IMR-90 (cell line): ENCODE data around the gene CRCP. TPM values are rescaled to one million over a fixed set of nuclear protein-coding genes. Genes with fewer than 3 reads are reported as not detected.

Source experiments
- ATAC-seq: fragments of 200-7000 bp; cut with Tn5 transposase; 2 replicates; pipeline ENCODE4 v1.9.1; 2020; ENCODE audit warnings: low read depth, mild to moderate bottlenecking, moderate library complexity
- BruUV-seq: library from RNA; stranded (reverse); fragments of 400-500 nt; replicated peaks from 2 replicates; lab custom pipeline; 2021; lab: Mats Ljungman, UMichigan
- CTCF ChIA-PET: fragments of 300-600 bp; formaldehyde crosslinking; extraction: SDS; loops from one replicate; lab custom pipeline; 2021; ENCODE audit warnings: antibody characterized with exemption; lab: Yijun Ruan, JAX
- POLR2A ChIA-PET: fragments of 300-600 bp; sonication (Branson Sonifier 250); formaldehyde crosslinking; loops from one replicate; lab custom pipeline; 2022; ENCODE audit warnings: antibody characterized with exemption; ENCODE audit not compliant: unreplicated experiment; lab: Charles Lee
- DNase-seq: peaks from one replicate; pipeline ENCODE4 v3.0.0; 2013
- H2AFZ ChIP-seq: replicated peaks from 2 replicates; pipeline ENCODE3; 2013; ENCODE audit warnings: low read length, mild to moderate bottlenecking; ENCODE audit not compliant: poor library complexity
- H2AK5ac ChIP-seq: 2 replicates; pipeline ENCODE4 v1.6.1; 2013; ENCODE audit warnings: low read depth, low read length, inconsistent platforms
- H2AK9ac ChIP-seq: replicated peaks from 2 replicates; pipeline ENCODE3; 2013; ENCODE audit warnings: mild to moderate bottlenecking, low read depth, low read length, moderate library complexity; ENCODE audit not compliant: poor library complexity
- H2BK120ac ChIP-seq: 2 replicates; pipeline ENCODE4 v1.6.1; 2013; ENCODE audit warnings: low read depth, low read length, inconsistent platforms
- H2BK15ac ChIP-seq: 3 replicates; pipeline ENCODE4 v1.6.1; 2013; ENCODE audit warnings: low read depth, low read length, inconsistent platforms
- H2BK20ac ChIP-seq: 2 replicates; pipeline ENCODE4 v1.6.1; 2013; ENCODE audit warnings: low read depth, mild to moderate bottlenecking, inconsistent platforms, low read length, moderate library complexity
- H2BK5ac ChIP-seq: 2 replicates; pipeline ENCODE4 v1.6.1; 2013; ENCODE audit warnings: mild to moderate bottlenecking, low read depth, low read length, inconsistent platforms; ENCODE audit not compliant: poor library complexity, severe bottlenecking
- H3K14ac ChIP-seq: replicated peaks from 2 replicates; pipeline ENCODE4 v1.6.1; 2013; ENCODE audit warnings: low read depth, low read length, inconsistent platforms
- H3K18ac ChIP-seq: 2 replicates; pipeline ENCODE4 v1.6.1; 2013; ENCODE audit warnings: low read depth, low read length, control low read depth
- H3K23ac ChIP-seq: 2 replicates; pipeline ENCODE4 v1.6.1; 2013; ENCODE audit warnings: low read depth, low read length, inconsistent platforms
- H3K27ac ChIP-seq: 2 replicates; pipeline ENCODE4 v1.5.1; 2013; ENCODE audit warnings: mild to moderate bottlenecking, control low read depth, low read length; ENCODE audit not compliant: insufficient read depth
- H3K27me3 ChIP-seq: 2 replicates; pipeline ENCODE4 v1.6.1; 2013; ENCODE audit warnings: low read length; ENCODE audit not compliant: control insufficient read depth, insufficient read depth
- H3K36me3 ChIP-seq: 2 replicates; pipeline ENCODE4 v1.6.1; 2013; ENCODE audit warnings: low read length, mixed read lengths; ENCODE audit not compliant: control insufficient read depth, insufficient read depth
- H3K4ac ChIP-seq: 2 replicates; pipeline ENCODE4 v1.6.1; 2013; ENCODE audit warnings: low read depth, low read length, inconsistent platforms
- H3K4me1 ChIP-seq: 2 replicates; pipeline ENCODE4 v1.6.1; 2013; ENCODE audit warnings: low read length, mixed read lengths; ENCODE audit not compliant: control insufficient read depth, insufficient read depth
- H3K4me2 ChIP-seq: 2 replicates; pipeline ENCODE4 v1.6.1; 2013; ENCODE audit warnings: low read depth, mild to moderate bottlenecking, control low read depth, low read length, moderate library complexity
- H3K4me3 ChIP-seq: 2 replicates; pipeline ENCODE4 v1.5.1; 2013; ENCODE audit warnings: low read depth, mild to moderate bottlenecking, control low read depth, low read length, moderate library complexity; ENCODE audit not compliant: insufficient read depth
- H3K56ac ChIP-seq: 2 replicates; pipeline ENCODE4 v1.6.1; 2013; ENCODE audit warnings: low read length, inconsistent platforms; ENCODE audit not compliant: insufficient read depth; ENCODE audit errors: extremely low read depth
- H3K79me1 ChIP-seq, 2 experiments: 2 replicates each; pipeline ENCODE4 v1.6.1; 2013; ENCODE audit warnings: low read length in 2 of 2, inconsistent platforms in 1 of 2, low read depth in 1 of 2
- H3K9ac ChIP-seq: 2 replicates; pipeline ENCODE4 v1.6.1; 2013; ENCODE audit warnings: low read depth, low read length, control low read depth
- H3K9me1 ChIP-seq: 2 replicates; pipeline ENCODE4 v1.6.1; 2013; ENCODE audit warnings: low read length, inconsistent platforms; ENCODE audit not compliant: insufficient read depth
- H3K9me3 ChIP-seq: 2 replicates; pipeline ENCODE4 v1.6.1; 2013; ENCODE audit warnings: low read length; ENCODE audit not compliant: control insufficient read depth, insufficient read depth
- H4K20me1 ChIP-seq: 2 replicates; pipeline ENCODE4 v1.6.1; 2013; ENCODE audit warnings: low read length, inconsistent platforms; ENCODE audit not compliant: insufficient read depth
- H4K5ac ChIP-seq: 2 replicates; pipeline ENCODE4 v1.6.1; 2013; ENCODE audit warnings: mild to moderate bottlenecking, low read depth, low read length, control low read depth
- H4K8ac ChIP-seq, 2 experiments: 2 replicates each; pipeline ENCODE4 v1.6.1; 2013; ENCODE audit warnings: low read depth in 2 of 2, low read length in 2 of 2, control low read depth in 1 of 2, inconsistent platforms in 1 of 2
- H4K91ac ChIP-seq: 2 replicates; pipeline ENCODE4 v1.6.1; 2013; ENCODE audit warnings: low read depth, low read length, inconsistent platforms; ENCODE audit not compliant: insufficient read depth
- CTCF ChIP-seq: conservative IDR thresholded peaks from 2 replicates; pipeline ENCODE4 v1.5.1; 2012; ENCODE audit warnings: mild to moderate bottlenecking, low read depth, low read length, improper control_type of control experiment
- USF2 ChIP-seq: fragments of 150-350 bp; IDR thresholded peaks from 2 replicates; pipeline ENCODE4 v1.6.1; 2017; ENCODE audit warnings: mild to moderate bottlenecking, antibody characterized with exemption, low read length, low read depth
- WGBS, 2 experiments: methylation state at CpG; one replicate each; pipeline versions ENCODE4 v1.1.5 to v1.1.7; 2013; ENCODE audit warnings: missing lambda C conversion rate in 2 of 2; ENCODE audit not compliant: insufficient read length in 1 of 2; ENCODE audit errors: extremely low coverage in 2 of 2; 5-methylcytosine and 5-hydroxymethylcytosine counted together
- dilution Hi-C: fragments of 300-500 bp; cut with HindIII; formaldehyde crosslinking; loops from one replicate; pipeline ENCODE4 v1.14.3; 2018; ENCODE audit warnings: low sequenced_read_pairs; ENCODE audit not compliant: unreplicated experiment
- in situ Hi-C: fragments of 300-500 bp; cut with MboI; formaldehyde crosslinking; loops from 3 replicates; pipeline ENCODE4 v1.14.3; 2019; ENCODE audit warnings: low sequenced_read_pairs, inconsistent platforms, mixed read lengths
- intact Hi-C: fragments of 100-400 bp; cut with micrococcal nuclease; formaldehyde crosslinking; loops from 2 replicates; pipeline ENCODE4 v1.10.0; 2022
- polyA plus RNA-seq, 3 experiments: library from polyadenylated mRNA; depleted of rRNA; stranded (reverse); fragments of >200 nt; gene quantifications; 2 replicates each; pipeline ENCODE4 v1.2.3, GENCODE V29; 2012; ENCODE audit warnings: low replicate concordance in 1 of 3
- total RNA-seq: library from RNA; depleted of rRNA; stranded (reverse); fragments of >200 nt; gene quantifications from 2 replicates; pipeline ENCODE4 v1.2.3, GENCODE V29; 2012

The CRCP gene
- total and polyA plus RNA-seq, 2 of the 4 experiments (the other 2 are of a cell fraction): 22.9 to 37.5 TPM

GRCh38 chr7:66150471-66150870 lies 35.8 kb downstream of the CRCP start:
- H4K8ac ChIP-seq: peak overlapping the region; percentile 12 to 77; a peak in 3 of 4 replicates
- H3K4me2 ChIP-seq: no peak overlapping the region
- 0 out of 3 replicates have a peak overlapping the region, but pooled peaks have one; percentile 85 for H2BK15ac ChIP-seq
- H4K5ac ChIP-seq: peak overlapping the region; percentile 78; the same call in 1 of the 2 replicates
- H3K4ac ChIP-seq: peak overlapping the region; percentile 92
- H3K9me1 ChIP-seq: peaks cover 33% of the 10 kb centered on the region
- peak overlapping the region; percentile 17 for H2BK5ac ChIP-seq
- no peak overlapping the region for H3K4me3 ChIP-seq
- peak overlapping the region; percentile 61 for H4K91ac ChIP-seq
- peaks cover 11% of the 10 kb centered on the region for H4K20me1 ChIP-seq
- peak overlapping the region; percentile 83 for H3K14ac ChIP-seq
- no TSS peak for BruUV-seq
- dilution Hi-C loops (no loop called here), intact Hi-C loops (loop anchor here (5.0 kb wide), 2 partner anchors 177 to 477 kb away; partner anchors contain the start of gene KCTD7), in situ Hi-C loops (no loop called here)
- H3K27me3 ChIP-seq: no peaks in the 10 kb centered on the region
- TF ChIP-seq USF2 (peak; percentile 59), CTCF (no peak)
- H3K4me1 ChIP-seq: peaks cover 35% of the 10 kb centered on the region
- H3K9ac ChIP-seq: peak overlapping the region; percentile 1; the same call in 1 of the 2 replicates
- peak; percentile 5; the same call in 1 of the 2 replicates for ATAC-seq
- H2AFZ ChIP-seq: peak overlapping the region; percentile 45
- WGBS, 2 experiments: 67% methylated on average over 1 of the region's 3 CpGs; no CpG with 5 or more reads in 1 of the 2 experiments
- ChIA-PET CTCF (no interaction called here), POLR2A (no interaction called here)
- H3K18ac ChIP-seq: peak overlapping the region; percentile 17
- H3K56ac ChIP-seq: no peak overlapping the region
- H2AK9ac ChIP-seq: peak overlapping the region; percentile 29
- H3K9me3 ChIP-seq: no peaks in the 10 kb centered on the region
- H2AK5ac ChIP-seq: peak overlapping the region; percentile 33
- peaks cover 17% of the 10 kb centered on the region for H3K36me3 ChIP-seq
- H3K79me1 ChIP-seq: peaks cover 0 to 67% of the 10 kb centered on the region in 2 experiments
- H2BK20ac ChIP-seq: peak overlapping the region; percentile 28
- peak overlapping the region; percentile 68; the same call in 1 of the 2 replicates for H3K27ac ChIP-seq
- H3K23ac ChIP-seq: peak overlapping the region; percentile 87
- DNase-seq: peak; percentile 76
- H2BK120ac ChIP-seq: peak overlapping the region; percentile 70
